HEK293T (cell line): ENCODE data around the gene ANKRD35.

Experiments used
- ARNT ChIP-seq: fragments of 450-650 bp; IDR thresholded peaks from 2 replicates; pipeline ENCODE4 v1.6.1; 2017; ENCODE audit warnings: mild to moderate bottlenecking
- BHLHE40 ChIP-seq: fragments of 450-650 bp; IDR thresholded peaks from 2 replicates; pipeline ENCODE4 v1.6.1; 2016; ENCODE audit warnings: mild to moderate bottlenecking, moderate library complexity, borderline replicate concordance
- CTBP1 ChIP-seq: fragments of 450-650 bp; IDR thresholded peaks from 2 replicates; pipeline ENCODE4 v1.6.1; 2016; ENCODE audit warnings: borderline replicate concordance
- FOXA1 ChIP-seq: fragments of 450-650 bp; IDR thresholded peaks from 2 replicates; pipeline ENCODE4 v1.6.1; 2016; ENCODE audit warnings: mild to moderate bottlenecking
- HDGF ChIP-seq: fragments of 450-650 bp; IDR thresholded peaks from 2 replicates; pipeline ENCODE4 v1.6.1; 2017; ENCODE audit warnings: antibody characterized with exemption, borderline replicate concordance
- SP1 ChIP-seq: fragments of 450-650 bp; IDR thresholded peaks from 2 replicates; pipeline ENCODE4 v1.6.1; 2017
- TARDBP ChIP-seq: fragments of 450-650 bp; IDR thresholded peaks from 2 replicates; pipeline ENCODE4 v1.6.1; 2016

GRCh38 chr1:145879775-145880174 is 5.9 kb downstream of the ANKRD35 start:
- TF ChIP-seq SP1 (no peak), ARNT (no peak), BHLHE40 (no peak), TARDBP (no peak), FOXA1 (no peak), HDGF (no peak), CTBP1 (no peak)
